Osteocyte (in vitro differentiated cells): ENCODE results near the gene CCDC177. TPM values are rescaled to one million over a fixed set of nuclear protein-coding genes. Genes with fewer than 3 reads are reported as not detected.

ENCODE experiments used
- DNase-seq: peaks from one replicate; pipeline ENCODE4 v3.0.0; 2021; ENCODE audit warnings: mixed read lengths; ENCODE audit not compliant: unreplicated experiment; ENCODE audit errors: extremely low spot score
- H3K27ac Mint-ChIP-seq: one replicate; pipeline ENCODE4 v1.8.0; 2021; ENCODE audit warnings: mild to moderate bottlenecking, mixed read lengths; ENCODE audit not compliant: unreplicated experiment
- H3K27me3 Mint-ChIP-seq: one replicate; pipeline ENCODE4 v1.8.0; 2021; ENCODE audit warnings: mixed read lengths; ENCODE audit not compliant: unreplicated experiment
- H3K36me3 Mint-ChIP-seq: one replicate; pipeline ENCODE4 v1.8.0; 2021; ENCODE audit warnings: mixed read lengths; ENCODE audit not compliant: unreplicated experiment
- H3K4me1 Mint-ChIP-seq: one replicate; pipeline ENCODE4 v1.8.0; 2021; ENCODE audit warnings: mixed read lengths; ENCODE audit not compliant: unreplicated experiment
- H3K4me3 Mint-ChIP-seq: one replicate; pipeline ENCODE4 v1.8.0; 2021; ENCODE audit warnings: mild to moderate bottlenecking, moderate library complexity, mixed read lengths; ENCODE audit not compliant: unreplicated experiment
- H3K9me3 Mint-ChIP-seq: one replicate; pipeline ENCODE4 v1.8.0; 2021; ENCODE audit warnings: mixed read lengths; ENCODE audit not compliant: unreplicated experiment
- total RNA-seq: library from RNA; stranded (reverse); gene quantifications from 2 replicates; pipeline ENCODE4 v1.2.1, GENCODE V29; 2021
- TF ChIP-seq, protein P1 (sequence below): fragments of 200-600 bp; sonication (generic); IDR thresholded peaks from 2 replicates; pipeline ENCODE4 v1.5.0; 2021; ENCODE audit warnings: antibody characterized with exemption, mild to moderate bottlenecking, moderate library complexity

Gene CCDC177
- total RNA-seq, 1 donor from 2014 or later, result not detected

- Mint-ChIP-seq H3K4me1 (peaks cover 45% of the 10 kb centered on the region), H3K9me3 (no peaks in the 10 kb centered on the region), H3K27me3 (no peaks in the 10 kb centered on the region), H3K27ac (peak overlapping the region; percentile 91), H3K36me3 (peaks cover 6% of the 10 kb centered on the region), H3K4me3 (peak overlapping the region; percentile 79)
- DNase-seq, result no peak
- TF ChIP-seq, protein P1, sequence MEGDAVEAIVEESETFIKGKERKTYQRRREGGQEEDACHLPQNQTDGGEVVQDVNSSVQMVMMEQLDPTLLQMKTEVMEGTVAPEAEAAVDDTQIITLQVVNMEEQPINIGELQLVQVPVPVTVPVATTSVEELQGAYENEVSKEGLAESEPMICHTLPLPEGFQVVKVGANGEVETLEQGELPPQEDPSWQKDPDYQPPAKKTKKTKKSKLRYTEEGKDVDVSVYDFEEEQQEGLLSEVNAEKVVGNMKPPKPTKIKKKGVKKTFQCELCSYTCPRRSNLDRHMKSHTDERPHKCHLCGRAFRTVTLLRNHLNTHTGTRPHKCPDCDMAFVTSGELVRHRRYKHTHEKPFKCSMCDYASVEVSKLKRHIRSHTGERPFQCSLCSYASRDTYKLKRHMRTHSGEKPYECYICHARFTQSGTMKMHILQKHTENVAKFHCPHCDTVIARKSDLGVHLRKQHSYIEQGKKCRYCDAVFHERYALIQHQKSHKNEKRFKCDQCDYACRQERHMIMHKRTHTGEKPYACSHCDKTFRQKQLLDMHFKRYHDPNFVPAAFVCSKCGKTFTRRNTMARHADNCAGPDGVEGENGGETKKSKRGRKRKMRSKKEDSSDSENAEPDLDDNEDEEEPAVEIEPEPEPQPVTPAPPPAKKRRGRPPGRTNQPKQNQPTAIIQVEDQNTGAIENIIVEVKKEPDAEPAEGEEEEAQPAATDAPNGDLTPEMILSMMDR, result no peak
Measured at GRCh38 chr14:69610874-69611171, 36.2 kb upstream of the CCDC177 start.

GRCh38 chr14:69610020-69610873 lies 35.6 kb upstream of the CCDC177 start:
- no peak for DNase-seq
- Mint-ChIP-seq H3K27ac (peak overlapping the region; percentile 91), H3K9me3 (no peaks in the 10 kb centered on the region), H3K36me3 (peaks cover 6% of the 10 kb centered on the region), H3K4me1 (peaks cover 39% of the 10 kb centered on the region), H3K27me3 (no peaks in the 10 kb centered on the region), H3K4me3 (peak overlapping the region; percentile 79)
- TF ChIP-seq, protein P1, result no peak

DNA sequence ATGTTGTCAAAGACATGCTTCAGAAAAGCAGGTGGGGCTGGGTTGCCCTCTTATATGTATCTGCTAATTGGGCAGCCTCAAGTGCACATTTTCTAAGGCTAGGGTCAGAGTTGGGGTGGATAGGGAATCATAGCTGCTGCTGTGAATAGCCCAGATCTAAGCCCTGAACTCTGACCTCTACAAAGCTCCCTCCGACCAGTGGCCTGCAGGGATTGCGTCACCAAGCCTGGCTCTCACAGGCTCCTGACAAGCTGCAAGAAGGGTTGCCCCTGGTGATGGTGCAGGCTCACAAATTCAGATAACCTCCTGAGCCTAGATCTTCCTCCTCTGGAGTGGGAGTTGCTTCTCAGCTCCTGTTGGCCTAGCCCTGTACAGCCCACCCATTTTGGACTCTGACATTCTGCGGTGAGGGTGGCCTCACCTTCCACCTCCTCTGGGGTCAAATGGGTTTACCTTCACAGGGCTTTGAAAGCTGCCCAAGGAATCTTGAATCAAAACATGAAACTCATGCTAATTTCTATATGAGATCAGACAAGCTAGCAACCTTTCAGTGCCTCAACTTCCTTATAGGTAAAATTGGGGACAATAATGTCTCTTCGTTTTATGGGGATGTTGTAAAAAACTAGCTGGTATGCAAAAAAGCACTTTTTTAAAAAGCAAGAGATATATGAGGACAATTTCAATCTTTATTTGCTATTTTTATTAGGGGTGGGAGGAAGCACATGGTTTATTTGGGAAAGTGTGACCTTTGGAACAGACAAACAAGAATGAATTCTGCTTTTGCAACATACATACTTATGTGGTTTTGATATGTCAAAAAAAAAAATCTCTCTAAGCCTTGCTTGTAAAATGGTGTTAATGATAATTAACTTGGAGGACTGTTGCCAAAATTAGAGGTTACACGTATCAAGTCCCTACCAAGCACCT lies 31.9 kb upstream of the CCDC177 start:
- H3K27ac Mint-ChIP-seq, result no peak overlapping the region

DNA sequence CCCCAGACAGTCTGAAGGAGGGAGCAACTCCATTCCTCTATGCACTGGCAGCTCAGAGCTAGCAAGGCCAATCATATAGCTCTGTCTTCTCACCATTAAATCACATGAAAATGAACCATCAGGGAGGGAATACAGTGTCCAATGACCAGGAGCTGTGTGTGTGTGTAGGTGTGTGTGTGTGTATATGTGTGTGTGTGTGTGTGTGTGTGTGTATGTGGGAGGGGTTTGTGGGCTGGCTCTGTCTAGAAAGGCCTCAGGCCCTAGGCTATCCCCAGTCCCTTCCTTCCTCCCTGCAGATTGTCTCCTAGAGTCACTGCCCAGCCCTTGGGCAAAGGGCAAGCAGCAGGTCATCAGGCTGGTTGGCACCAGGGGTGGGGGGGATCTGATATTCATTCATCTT lies 31.1 kb upstream of the CCDC177 start:
- Mint-ChIP-seq H3K27me3 (peaks cover 4% of the 10 kb centered on the region), H3K4me3 (no peak overlapping the region), H3K9me3 (no peaks in the 10 kb centered on the region), H3K36me3 (no peaks in the 10 kb centered on the region), H3K4me1 (peaks cover 9% of the 10 kb centered on the region), H3K27ac (no peak overlapping the region)
- TF ChIP-seq, protein P1, result no peak
- no peak for DNase-seq

More for the DNA sequence above, 31.9 kb upstream of the CCDC177 start:
- no peak for DNase-seq
- Mint-ChIP-seq H3K9me3 (no peaks in the 10 kb centered on the region), H3K36me3 (no peaks in the 10 kb centered on the region), H3K4me3 (no peak overlapping the region), H3K4me1 (peaks cover 13% of the 10 kb centered on the region), H3K27me3 (peaks cover 4% of the 10 kb centered on the region)
- TF ChIP-seq, protein P1, result no peak
